HCT116 (cell line): ENCODE data around the gene GNG2. TPM values are rescaled to one million over a fixed set of nuclear protein-coding genes. Genes with fewer than 3 reads are reported as not detected.

Experiments
- ATAC-seq: fragments of 200-7000 bp; cut with Tn5 transposase; 2 replicates; pipeline ENCODE4 v1.9.1; 2020; ENCODE audit warnings: mild to moderate bottlenecking, moderate library complexity
- BruUV-seq: library from RNA; stranded (reverse); fragments of 400-500 nt; replicated peaks from 2 replicates; lab custom pipeline; 2021; lab: Mats Ljungman, UMichigan
- CTCF ChIA-PET: fragments of 300-600 bp; sonication (Branson Sonifier 250); formaldehyde crosslinking; loops from one replicate; lab custom pipeline; 2021; ENCODE audit warnings: antibody characterized with exemption; lab: Charles Lee
- POLR2A ChIA-PET: fragments of 300-600, 350-600 bp; sonication (Branson Sonifier 250); formaldehyde crosslinking; loops from one replicate; lab custom pipeline; 2021; ENCODE audit warnings: antibody characterized with exemption; lab: Charles Lee
- RAD21 ChIA-PET, 2 experiments: fragments of 300-600 bp; sonication (Branson Sonifier 250); formaldehyde crosslinking; loops; one replicate each; lab custom pipeline; 2023; ENCODE audit warnings: low total read pairs in 2 of 2; ENCODE audit not compliant: uncharacterized antibody in 2 of 2, unreplicated experiment in 2 of 2, low non-redundant PET in 1 of 2; lab: Charles Lee
- DNase-seq: peaks from one replicate; pipeline ENCODE4 v3.0.0-alpha.2; 2010; ENCODE audit warnings: low read depth, low spot score
- H2AFZ ChIP-seq: fragments of 200-600 bp; shearing (Covaris generic), sonication (generic); 2 replicates; pipeline ENCODE4 v1.6.1; 2017; ENCODE audit warnings: low read depth, mixed run types, mixed read lengths, antibody characterized with exemption, low read length; ENCODE audit not compliant: poor library complexity, severe bottlenecking
- H3K27ac ChIP-seq: 2 replicates; pipeline ENCODE4 v1.5.1; 2012; ENCODE audit warnings: low read depth, low read length
- H3K27me3 ChIP-seq: fragments of 200-600 bp; sonication (generic); 2 replicates; pipeline ENCODE4 v1.6.1; 2016; ENCODE audit warnings: mixed run types, low read length, mixed read lengths; ENCODE audit not compliant: insufficient read depth
- H3K36me3 ChIP-seq, 2 experiments: fragments of 200-500 bp in 1 of 2; fragments of 200-600 bp in 1 of 2; sonication (Bioruptor generic) in 1 of 2; sonication (generic) in 1 of 2; 2 replicates each; pipeline versions ENCODE4 v1.5.1 to v1.6.1; 2014 to 2016; ENCODE audit warnings: low read length in 2 of 2, inconsistent platforms in 1 of 2, mixed read lengths in 1 of 2, mixed run types in 1 of 2; ENCODE audit not compliant: insufficient read depth in 2 of 2, control insufficient read depth in 1 of 2
- H3K4me1 ChIP-seq, 2 experiments: fragments of 200-600 bp in 1 of 2; sonication (generic) in 1 of 2; 2 replicates each; pipeline versions ENCODE4 v1.5.1 to v1.6.1; 2012 to 2017; ENCODE audit warnings: low read length in 2 of 2, inconsistent platforms in 1 of 2, mild to moderate bottlenecking in 1 of 2, mixed read lengths in 1 of 2, mixed run types in 1 of 2, moderate library complexity in 1 of 2; ENCODE audit not compliant: insufficient read depth in 2 of 2, control insufficient read depth in 1 of 2
- H3K4me2 ChIP-seq: fragments of 200-600 bp; sonication (generic); 2 replicates; pipeline ENCODE4 v1.6.1; 2017; ENCODE audit warnings: mixed run types, low read length, mixed read lengths
- H3K4me3 ChIP-seq, 2 experiments: fragments of 200-600 bp in 1 of 2; sonication (generic) in 1 of 2; replicated peaks in 1 of 2; 2 replicates each; pipeline ENCODE4 v1.5.1; 2011 to 2016; ENCODE audit warnings: low read length in 2 of 2, control low read depth in 1 of 2, low read depth in 1 of 2, mild to moderate bottlenecking in 1 of 2, mixed read lengths in 1 of 2, mixed run types in 1 of 2
- H3K79me2 ChIP-seq: fragments of 200-600 bp; sonication (generic); 2 replicates; pipeline ENCODE4 v1.6.1; 2017; ENCODE audit warnings: mild to moderate bottlenecking, mixed run types, low read length, moderate library complexity, mixed read lengths; ENCODE audit not compliant: insufficient read depth
- H3K9ac ChIP-seq: fragments of 200-600 bp; sonication (generic); 2 replicates; pipeline ENCODE4 v1.6.1; 2016; ENCODE audit warnings: low read length, mixed read lengths
- H3K9me2 ChIP-seq: fragments of 200-600 bp; sonication (generic), shearing (Covaris generic); 2 replicates; pipeline ENCODE4 v1.6.1; 2017; ENCODE audit warnings: mixed run types, mild to moderate bottlenecking, moderate library complexity; ENCODE audit not compliant: insufficient read depth
- H3K9me3 ChIP-seq, 2 experiments: fragments of 200-500 bp in 1 of 2; fragments of 200-600 bp in 1 of 2; sonication (Bioruptor generic) in 1 of 2; sonication (generic) in 1 of 2; 2 replicates each; pipeline ENCODE4 v1.6.1; 2014 to 2017; ENCODE audit warnings: low read length in 2 of 2, mixed read lengths in 2 of 2, inconsistent platforms in 1 of 2, low read depth in 1 of 2, mild to moderate bottlenecking in 1 of 2, mixed run types in 1 of 2, moderate library complexity in 1 of 2; ENCODE audit not compliant: control insufficient read depth in 1 of 2, insufficient read depth in 1 of 2
- H4K20me1 ChIP-seq: fragments of 200-600 bp; sonication (generic), shearing (Covaris generic); 2 replicates; pipeline ENCODE4 v1.6.1; 2017; ENCODE audit warnings: mixed run types, mild to moderate bottlenecking, moderate library complexity; ENCODE audit not compliant: insufficient read depth
- CEBPB ChIP-seq: IDR thresholded peaks from 2 replicates; pipeline ENCODE4 v1.6.1; 2012; ENCODE audit warnings: low read depth
- EGR1 ChIP-seq: IDR thresholded peaks from 2 replicates; pipeline ENCODE4 v1.6.1; 2012; ENCODE audit warnings: low read depth
- ELF1 ChIP-seq: IDR thresholded peaks from 2 replicates; pipeline ENCODE4 v1.6.1; 2012; ENCODE audit warnings: low read depth, borderline replicate concordance
- FOSL1 ChIP-seq: IDR thresholded peaks from 2 replicates; pipeline ENCODE4 v1.6.1; 2012; ENCODE audit warnings: low read depth
- POLR2AphosphoS5 ChIP-seq: IDR thresholded peaks from 2 replicates; pipeline ENCODE4 v1.6.1; 2011; ENCODE audit warnings: mild to moderate bottlenecking, low read depth, low read length, moderate library complexity
- RAD21 ChIP-seq: IDR thresholded peaks from 2 replicates; pipeline ENCODE4 v1.6.1; 2012; ENCODE audit warnings: low read depth, mild to moderate bottlenecking
- SIN3A ChIP-seq: IDR thresholded peaks from 2 replicates; pipeline ENCODE4 v1.6.1; 2012; ENCODE audit warnings: low read depth
- SP1 ChIP-seq: IDR thresholded peaks from 2 replicates; pipeline ENCODE4 v1.6.1; 2012; ENCODE audit warnings: low read depth
- ZFX ChIP-seq: fragments of 450-650 bp; IDR thresholded peaks from 2 replicates; pipeline ENCODE4 v1.6.1; 2017
- intact Hi-C: fragments of 100-400 bp; cut with micrococcal nuclease; formaldehyde crosslinking; loops from 2 replicates; pipeline ENCODE4 v1.10.0; 2022
- total RNA-seq: library from RNA; stranded (reverse); gene quantifications from one replicate; pipeline ENCODE4 v1.2.1, GENCODE V29; 2021; ENCODE audit not compliant: unreplicated experiment
- TF ChIP-seq, protein P1 (sequence below): IDR thresholded peaks from 2 replicates; pipeline ENCODE4 v1.6.1; 2012; ENCODE audit warnings: low read depth
- TF ChIP-seq, protein P2 (sequence below), 3 experiments: fragments of 200-600 bp in 1 of 3; sonication (generic) in 1 of 3; IDR thresholded peaks in 2 of 3; conservative IDR thresholded peaks in 1 of 3; 2 replicates each; pipeline ENCODE4 v1.5.1; 2012 to 2017; ENCODE audit warnings: low read depth in 2 of 3, low read length in 2 of 3, antibody characterized with exemption in 1 of 3, borderline replicate concordance in 1 of 3, control low read depth in 1 of 3, mild to moderate bottlenecking in 1 of 3, mixed read lengths in 1 of 3, mixed run types in 1 of 3, moderate library complexity in 1 of 3; ENCODE audit not compliant: insufficient read depth in 1 of 3

GNG2 gene
- total RNA-seq, 1 experiment from 2014 or later, result 0.74 TPM

DNA sequence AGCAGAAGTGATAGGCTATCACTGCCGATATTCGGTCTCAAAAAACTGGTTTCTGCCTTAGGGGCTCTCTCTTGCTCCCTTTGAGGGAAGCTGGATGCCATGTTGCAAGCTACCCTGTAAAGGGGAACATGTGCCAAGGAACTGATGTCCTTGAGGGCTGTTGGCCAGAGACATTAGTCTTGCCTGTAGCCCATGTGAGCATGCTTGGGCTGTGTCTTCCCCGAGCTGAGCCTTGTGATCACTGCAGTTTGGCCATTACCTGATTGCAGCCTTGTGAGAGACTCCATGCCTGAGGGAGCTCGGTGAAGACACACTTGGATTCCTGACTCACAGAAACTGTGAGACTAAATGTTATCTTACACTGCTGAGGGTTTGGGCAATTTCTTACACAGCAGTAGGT is 147.7 kb downstream of the GNG2 start:
- ChIA-PET POLR2A (no interaction called here), RAD21 (no interaction called here), CTCF (no interaction called here)
- H3K9me2 ChIP-seq, result no peaks in the 10 kb centered on the region
- no peak for ATAC-seq
- H3K27me3 ChIP-seq, result no peaks in the 10 kb centered on the region
- H4K20me1 ChIP-seq, result no peaks in the 10 kb centered on the region
- no peak overlapping the region for H3K27ac ChIP-seq
- intact Hi-C loops, result no loop called here
- no peak for DNase-seq
- no peaks in the 10 kb centered on the region for H3K4me1 ChIP-seq
- no peak overlapping the region for H2AFZ ChIP-seq
- TF ChIP-seq FOSL1, result no peak
- no peak for TF ChIP-seq POLR2AphosphoS5
- TF ChIP-seq CEBPB, result no peak
- no peak for TF ChIP-seq ZFX
- no peak for TF ChIP-seq EGR1
- no peak for TF ChIP-seq RAD21
- no peak for TF ChIP-seq ELF1
- TF ChIP-seq, protein P1, sequence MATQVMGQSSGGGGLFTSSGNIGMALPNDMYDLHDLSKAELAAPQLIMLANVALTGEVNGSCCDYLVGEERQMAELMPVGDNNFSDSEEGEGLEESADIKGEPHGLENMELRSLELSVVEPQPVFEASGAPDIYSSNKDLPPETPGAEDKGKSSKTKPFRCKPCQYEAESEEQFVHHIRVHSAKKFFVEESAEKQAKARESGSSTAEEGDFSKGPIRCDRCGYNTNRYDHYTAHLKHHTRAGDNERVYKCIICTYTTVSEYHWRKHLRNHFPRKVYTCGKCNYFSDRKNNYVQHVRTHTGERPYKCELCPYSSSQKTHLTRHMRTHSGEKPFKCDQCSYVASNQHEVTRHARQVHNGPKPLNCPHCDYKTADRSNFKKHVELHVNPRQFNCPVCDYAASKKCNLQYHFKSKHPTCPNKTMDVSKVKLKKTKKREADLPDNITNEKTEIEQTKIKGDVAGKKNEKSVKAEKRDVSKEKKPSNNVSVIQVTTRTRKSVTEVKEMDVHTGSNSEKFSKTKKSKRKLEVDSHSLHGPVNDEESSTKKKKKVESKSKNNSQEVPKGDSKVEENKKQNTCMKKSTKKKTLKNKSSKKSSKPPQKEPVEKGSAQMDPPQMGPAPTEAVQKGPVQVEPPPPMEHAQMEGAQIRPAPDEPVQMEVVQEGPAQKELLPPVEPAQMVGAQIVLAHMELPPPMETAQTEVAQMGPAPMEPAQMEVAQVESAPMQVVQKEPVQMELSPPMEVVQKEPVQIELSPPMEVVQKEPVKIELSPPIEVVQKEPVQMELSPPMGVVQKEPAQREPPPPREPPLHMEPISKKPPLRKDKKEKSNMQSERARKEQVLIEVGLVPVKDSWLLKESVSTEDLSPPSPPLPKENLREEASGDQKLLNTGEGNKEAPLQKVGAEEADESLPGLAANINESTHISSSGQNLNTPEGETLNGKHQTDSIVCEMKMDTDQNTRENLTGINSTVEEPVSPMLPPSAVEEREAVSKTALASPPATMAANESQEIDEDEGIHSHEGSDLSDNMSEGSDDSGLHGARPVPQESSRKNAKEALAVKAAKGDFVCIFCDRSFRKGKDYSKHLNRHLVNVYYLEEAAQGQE, result no peak
- no peak for TF ChIP-seq SP1
- TF ChIP-seq SIN3A, result no peak
- TF ChIP-seq, protein P2, sequence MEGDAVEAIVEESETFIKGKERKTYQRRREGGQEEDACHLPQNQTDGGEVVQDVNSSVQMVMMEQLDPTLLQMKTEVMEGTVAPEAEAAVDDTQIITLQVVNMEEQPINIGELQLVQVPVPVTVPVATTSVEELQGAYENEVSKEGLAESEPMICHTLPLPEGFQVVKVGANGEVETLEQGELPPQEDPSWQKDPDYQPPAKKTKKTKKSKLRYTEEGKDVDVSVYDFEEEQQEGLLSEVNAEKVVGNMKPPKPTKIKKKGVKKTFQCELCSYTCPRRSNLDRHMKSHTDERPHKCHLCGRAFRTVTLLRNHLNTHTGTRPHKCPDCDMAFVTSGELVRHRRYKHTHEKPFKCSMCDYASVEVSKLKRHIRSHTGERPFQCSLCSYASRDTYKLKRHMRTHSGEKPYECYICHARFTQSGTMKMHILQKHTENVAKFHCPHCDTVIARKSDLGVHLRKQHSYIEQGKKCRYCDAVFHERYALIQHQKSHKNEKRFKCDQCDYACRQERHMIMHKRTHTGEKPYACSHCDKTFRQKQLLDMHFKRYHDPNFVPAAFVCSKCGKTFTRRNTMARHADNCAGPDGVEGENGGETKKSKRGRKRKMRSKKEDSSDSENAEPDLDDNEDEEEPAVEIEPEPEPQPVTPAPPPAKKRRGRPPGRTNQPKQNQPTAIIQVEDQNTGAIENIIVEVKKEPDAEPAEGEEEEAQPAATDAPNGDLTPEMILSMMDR (IDR thresholded peaks at IDR 0.05 in 2 of 3, conservative IDR thresholded peaks at IDR 0.05 in 1 of 3; ENCODE audit: borderline replicate concordance in 1 of 3, insufficient read depth in 1 of 3, low read depth in 2 of 3, low read length in 2 of 3), result no peak
- H3K9me3 ChIP-seq, result no peaks in the 10 kb centered on the region
- H3K4me3 ChIP-seq, result no peak overlapping the region
- no peaks in the 10 kb centered on the region; the same call in 1 of the 2 replicates for H3K79me2 ChIP-seq
- H3K9ac ChIP-seq, result no peak overlapping the region
- peaks cover 40 to 61% of the 10 kb centered on the region in 2 experiments for H3K36me3 ChIP-seq
- H3K4me2 ChIP-seq, result no peak overlapping the region
- no TSS peak for BruUV-seq
